GM12878 (cell line): ENCODE measurements around the gene OR4B1. TPM values are rescaled to one million over a fixed set of nuclear protein-coding genes. Genes with fewer than 3 reads are reported as not detected.

ENCODE experiments used
- ATAC-seq: fragments of 200-7000 bp; cut with Tn5 transposase; 3 replicates; pipeline ENCODE4 v1.9.1; 2020; ENCODE audit warnings: mild to moderate bottlenecking, moderate library complexity
- BruUV-seq: library from RNA; stranded (reverse); fragments of 400-500 nt; replicated peaks from 2 replicates; lab custom pipeline; 2021; lab: Mats Ljungman, UMichigan
- CTCF ChIA-PET: fragments of 300-600 bp; sonication (Branson Sonifier 250); formaldehyde crosslinking; extraction: SDS; loops from one replicate; lab custom pipeline; 2021; ENCODE audit warnings: inconsistent platforms; lab: Yijun Ruan, JAX
- POLR2A ChIA-PET: fragments of 350-600 bp; formaldehyde crosslinking; extraction: SDS; loops from one replicate; lab custom pipeline; 2021; ENCODE audit warnings: inconsistent platforms; lab: Charles Lee
- RAD21 ChIA-PET: fragments of 300-600 bp; sonication (Branson Sonifier 250); formaldehyde crosslinking; loops from one replicate; lab custom pipeline; 2023; ENCODE audit warnings: antibody characterized with exemption; ENCODE audit not compliant: unreplicated experiment; lab: Charles Lee
- SMC1A ChIA-PET: fragments of 300-600 bp; sonication (Branson Sonifier 250); formaldehyde crosslinking; loops from one replicate; lab custom pipeline; 2023; ENCODE audit not compliant: unreplicated experiment, uncharacterized antibody; lab: Charles Lee
- DNase-seq: peaks from one replicate; pipeline ENCODE4 v3.0.0-alpha.2; 2011; ENCODE audit warnings: low read depth, low spot score
- FAIRE-seq: peaks from 3 replicates; lab custom pipeline; 2011; peaks lifted over from hg19 to GRCh38; lab: Jason Lieb, UNC
- H2AFZ ChIP-seq: 2 replicates; pipeline ENCODE4 v1.6.0; 2011; ENCODE audit warnings: low read depth, low read length, control low read depth; ENCODE audit not compliant: control insufficient read depth
- H3K27ac ChIP-seq: 2 replicates; pipeline ENCODE4 v1.5.1; 2011; ENCODE audit warnings: control low read depth; ENCODE audit not compliant: control insufficient read depth, insufficient read depth
- H3K27me3 ChIP-seq, 2 experiments: replicated peaks in 1 of 2; 2 replicates each; pipeline versions ENCODE4 v1.6.0 to v1.6.1; 2011; ENCODE audit warnings: low read length in 1 of 2; ENCODE audit not compliant: control insufficient read depth in 2 of 2, insufficient read depth in 2 of 2
- H3K36me3 ChIP-seq, 2 experiments: 2 replicates each; pipeline ENCODE4 v1.5.1; 2011; ENCODE audit warnings: low read length in 1 of 2; ENCODE audit not compliant: control insufficient read depth in 2 of 2, insufficient read depth in 2 of 2
- H3K4me1 ChIP-seq: 2 replicates; pipeline ENCODE4 v1.6.1; 2011; ENCODE audit warnings: mild to moderate bottlenecking, low read length, moderate library complexity, mixed read lengths; ENCODE audit not compliant: control insufficient read depth, insufficient read depth
- H3K4me2 ChIP-seq: 2 replicates; pipeline ENCODE4 v1.6.0; 2011; ENCODE audit warnings: control low read depth; ENCODE audit not compliant: control insufficient read depth, insufficient read depth
- H3K4me3 ChIP-seq: fragments of 200-600 bp; sonication (generic); 2 replicates; pipeline ENCODE4 v1.5.1; 2016
- H3K79me2 ChIP-seq: 2 replicates; pipeline ENCODE4 v1.6.0; 2011; ENCODE audit warnings: low read length; ENCODE audit not compliant: control insufficient read depth, insufficient read depth
- H3K9ac ChIP-seq: 2 replicates; pipeline ENCODE4 v1.8.0; 2011; ENCODE audit warnings: low read length, control low read depth, mixed read lengths; ENCODE audit not compliant: control insufficient read depth, insufficient read depth
- H3K9me3 ChIP-seq: replicated peaks from 3 replicates; pipeline ENCODE4 v1.5.1; 2011; ENCODE audit warnings: mild to moderate bottlenecking, low read length; ENCODE audit not compliant: control insufficient read depth, insufficient read depth
- H4K20me1 ChIP-seq: 2 replicates; pipeline ENCODE4 v1.6.0; 2011; ENCODE audit not compliant: control insufficient read depth, insufficient read depth
- HDAC2 ChIP-seq: fragments of 200-600 bp; sonication (generic); IDR thresholded peaks from 2 replicates; pipeline ENCODE4 v1.6.1; 2017
- SMC3 ChIP-seq: IDR thresholded peaks from 2 replicates; pipeline ENCODE4 v1.6.1; 2011; ENCODE audit warnings: low read length, improper control_type of control experiment, borderline replicate concordance
- whole genome bisulfite sequencing: methylation state at CpG from one replicate; pipeline ENCODE4 v1.1.6; 2016; ENCODE audit warnings: low lambda C conversion rate; ENCODE audit not compliant: insufficient replicate concordance, insufficient coverage; ENCODE audit errors: missing lambda C conversion rate; 5-methylcytosine and 5-hydroxymethylcytosine counted together
- in situ Hi-C: fragments of 300-500 bp; cut with MboI; formaldehyde crosslinking; loops from 9 replicates; pipeline ENCODE4 v1.14.3; 2018; ENCODE audit warnings: mixed read lengths
- intact Hi-C: fragments of 100-400 bp; cut with micrococcal nuclease; formaldehyde crosslinking; loops from one replicate; pipeline ENCODE4 v1.14.2; 2022; ENCODE audit not compliant: unreplicated experiment
- polyA plus RNA-seq, 11 experiments: library from polyadenylated mRNA; depleted of rRNA in 4 of 11; unstranded in 6 of 11; stranded (reverse) in 5 of 11; fragments of >200 nt; fragmentation: Nextera tagmentation in 4 of 11; fragmentation: Illumina TruSeq in 1 of 11; extraction: Ambion mirVana in 4 of 11; extraction: Trizol in 1 of 11; gene quantifications; 1 replicate in 1 of 11; 2 replicates in 10 of 11; pipeline versions ENCODE4 v1.2.1 to v1.2.3, GENCODE V29; 2011 to 2016; ENCODE audit warnings: inconsistent platforms in 2 of 11, missing spikeins in 2 of 11, low read depth in 1 of 11
- total RNA-seq, 4 experiments: library from RNA; depleted of rRNA in 3 of 4; stranded (reverse); fragments of >200 nt in 3 of 4; fragmentation: Illumina TruSeq in 1 of 4; extraction: Trizol in 1 of 4; gene quantifications; 2 replicates each; pipeline versions ENCODE4 v1.2.1 to v1.2.3, GENCODE V29; 2013 to 2021
- TF ChIP-seq, protein P1 (sequence below): fragments of 450-650 bp; IDR thresholded peaks from 2 replicates; pipeline ENCODE4 v1.6.1; 2016; ENCODE audit warnings: mild to moderate bottlenecking, moderate library complexity, borderline replicate concordance
- TF ChIP-seq, protein P2 (sequence below): IDR thresholded peaks from 2 replicates; pipeline ENCODE4 v1.6.1; 2011; ENCODE audit warnings: low read depth, mild to moderate bottlenecking, low read length, moderate library complexity, borderline replicate concordance; ENCODE audit errors: extremely low read depth
- TF ChIP-seq, protein P3 (sequence below): fragments of 450-650 bp; IDR thresholded peaks from 2 replicates; pipeline ENCODE4 v1.6.1; 2017; ENCODE audit warnings: antibody characterized with exemption, mild to moderate bottlenecking, moderate library complexity

Gene OR4B1
- total and polyA plus RNA-seq, 10 of the 15 experiments (the other 5 are each of a cell fraction or from before 2014, with no cell fraction given), result not detected

DNA sequence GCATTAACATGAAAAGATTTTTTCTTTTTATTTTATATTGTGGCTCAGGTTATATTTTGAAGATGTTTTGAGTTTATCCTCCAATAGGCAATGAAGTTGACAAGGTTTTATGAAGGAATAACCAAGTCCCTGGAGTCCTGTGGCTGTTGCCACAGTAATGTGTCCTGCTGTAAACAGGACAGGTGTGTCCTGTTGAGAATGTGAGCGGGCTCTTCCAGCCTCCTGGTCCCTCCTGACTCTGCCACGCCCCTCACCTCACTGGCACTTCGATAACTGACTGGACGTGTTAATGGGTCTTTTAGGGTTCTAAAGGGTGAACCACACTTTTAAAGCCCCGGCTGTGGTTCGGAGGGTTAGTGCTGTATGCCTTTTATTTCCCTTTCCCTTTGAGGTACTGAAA is 47.8 kb upstream of the OR4B1 start:
- ATAC-seq (no peak), DNase-seq (no peak), FAIRE-seq (no peak)
- CTCF ChIA-PET, result no interaction called here
- BruUV-seq, result no TSS peak
- 40% methylated on average over 6 of the region's 6 CpGs for WGBS
- in situ Hi-C loops (no loop called here), intact Hi-C loops (no loop called here)
- Histone ChIP-seq H2AFZ (no peak overlapping the region), H3K4me2 (no peak overlapping the region), H4K20me1 (no peaks in the 10 kb centered on the region; the same call in 1 of the 2 replicates), H3K27ac (no peak overlapping the region), H3K9me3 (no peaks in the 10 kb centered on the region), H3K4me3 (no peak overlapping the region), H3K79me2 (no peaks in the 10 kb centered on the region), H3K36me3 (peaks cover 0 to 5% of the 10 kb centered on the region in 2 experiments; a peak in 2 of 4 replicates), H3K27me3 (no peaks in the 10 kb centered on the region), H3K9ac (no peak overlapping the region), H3K4me1 (peaks cover 4% of the 10 kb centered on the region; the same call in 1 of the 2 replicates)
- POLR2A ChIA-PET, result no interaction called here
- TF ChIP-seq, protein P1, sequence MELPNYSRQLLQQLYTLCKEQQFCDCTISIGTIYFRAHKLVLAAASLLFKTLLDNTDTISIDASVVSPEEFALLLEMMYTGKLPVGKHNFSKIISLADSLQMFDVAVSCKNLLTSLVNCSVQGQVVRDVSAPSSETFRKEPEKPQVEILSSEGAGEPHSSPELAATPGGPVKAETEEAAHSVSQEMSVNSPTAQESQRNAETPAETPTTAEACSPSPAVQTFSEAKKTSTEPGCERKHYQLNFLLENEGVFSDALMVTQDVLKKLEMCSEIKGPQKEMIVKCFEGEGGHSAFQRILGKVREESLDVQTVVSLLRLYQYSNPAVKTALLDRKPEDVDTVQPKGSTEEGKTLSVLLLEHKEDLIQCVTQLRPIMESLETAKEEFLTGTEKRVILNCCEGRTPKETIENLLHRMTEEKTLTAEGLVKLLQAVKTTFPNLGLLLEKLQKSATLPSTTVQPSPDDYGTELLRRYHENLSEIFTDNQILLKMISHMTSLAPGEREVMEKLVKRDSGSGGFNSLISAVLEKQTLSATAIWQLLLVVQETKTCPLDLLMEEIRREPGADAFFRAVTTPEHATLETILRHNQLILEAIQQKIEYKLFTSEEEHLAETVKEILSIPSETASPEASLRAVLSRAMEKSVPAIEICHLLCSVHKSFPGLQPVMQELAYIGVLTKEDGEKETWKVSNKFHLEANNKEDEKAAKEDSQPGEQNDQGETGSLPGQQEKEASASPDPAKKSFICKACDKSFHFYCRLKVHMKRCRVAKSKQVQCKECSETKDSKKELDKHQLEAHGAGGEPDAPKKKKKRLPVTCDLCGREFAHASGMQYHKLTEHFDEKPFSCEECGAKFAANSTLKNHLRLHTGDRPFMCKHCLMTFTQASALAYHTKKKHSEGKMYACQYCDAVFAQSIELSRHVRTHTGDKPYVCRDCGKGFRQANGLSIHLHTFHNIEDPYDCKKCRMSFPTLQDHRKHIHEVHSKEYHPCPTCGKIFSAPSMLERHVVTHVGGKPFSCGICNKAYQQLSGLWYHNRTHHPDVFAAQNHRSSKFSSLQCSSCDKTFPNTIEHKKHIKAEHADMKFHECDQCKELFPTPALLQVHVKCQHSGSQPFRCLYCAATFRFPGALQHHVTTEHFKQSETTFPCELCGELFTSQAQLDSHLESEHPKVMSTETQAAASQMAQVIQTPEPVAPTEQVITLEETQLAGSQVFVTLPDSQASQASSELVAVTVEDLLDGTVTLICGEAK, result no peak
- TF ChIP-seq, protein P2, sequence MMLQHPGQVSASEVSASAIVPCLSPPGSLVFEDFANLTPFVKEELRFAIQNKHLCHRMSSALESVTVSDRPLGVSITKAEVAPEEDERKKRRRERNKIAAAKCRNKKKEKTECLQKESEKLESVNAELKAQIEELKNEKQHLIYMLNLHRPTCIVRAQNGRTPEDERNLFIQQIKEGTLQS, result no peak
- TF ChIP-seq, protein P3, sequence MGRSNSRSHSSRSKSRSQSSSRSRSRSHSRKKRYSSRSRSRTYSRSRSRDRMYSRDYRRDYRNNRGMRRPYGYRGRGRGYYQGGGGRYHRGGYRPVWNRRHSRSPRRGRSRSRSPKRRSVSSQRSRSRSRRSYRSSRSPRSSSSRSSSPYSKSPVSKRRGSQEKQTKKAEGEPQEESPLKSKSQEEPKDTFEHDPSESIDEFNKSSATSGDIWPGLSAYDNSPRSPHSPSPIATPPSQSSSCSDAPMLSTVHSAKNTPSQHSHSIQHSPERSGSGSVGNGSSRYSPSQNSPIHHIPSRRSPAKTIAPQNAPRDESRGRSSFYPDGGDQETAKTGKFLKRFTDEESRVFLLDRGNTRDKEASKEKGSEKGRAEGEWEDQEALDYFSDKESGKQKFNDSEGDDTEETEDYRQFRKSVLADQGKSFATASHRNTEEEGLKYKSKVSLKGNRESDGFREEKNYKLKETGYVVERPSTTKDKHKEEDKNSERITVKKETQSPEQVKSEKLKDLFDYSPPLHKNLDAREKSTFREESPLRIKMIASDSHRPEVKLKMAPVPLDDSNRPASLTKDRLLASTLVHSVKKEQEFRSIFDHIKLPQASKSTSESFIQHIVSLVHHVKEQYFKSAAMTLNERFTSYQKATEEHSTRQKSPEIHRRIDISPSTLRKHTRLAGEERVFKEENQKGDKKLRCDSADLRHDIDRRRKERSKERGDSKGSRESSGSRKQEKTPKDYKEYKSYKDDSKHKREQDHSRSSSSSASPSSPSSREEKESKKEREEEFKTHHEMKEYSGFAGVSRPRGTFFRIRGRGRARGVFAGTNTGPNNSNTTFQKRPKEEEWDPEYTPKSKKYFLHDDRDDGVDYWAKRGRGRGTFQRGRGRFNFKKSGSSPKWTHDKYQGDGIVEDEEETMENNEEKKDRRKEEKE, result no peak
- TF ChIP-seq HDAC2 (no peak), SMC3 (no peak)
- RAD21 ChIA-PET, result no interaction called here
- SMC1A ChIA-PET, result interaction anchor here (1.1 kb wide), 1 partner anchor 14 kb away, joined by 3 read pairs; no protein-coding TSS in a partner anchor
